Breast epithelium (tissue), 3 donors: ENCODE data around the gene DTNB.

Source experiments
- POLR2AphosphoS5 ChIP-seq, 3 donors: sonication (generic); formaldehyde crosslinking; IDR thresholded peaks; one replicate each; pipeline ENCODE4 v1.6.1; 2017; ENCODE audit warnings: antibody characterized with exemption in 3 of 3
- TF ChIP-seq, protein P1 (sequence below), 3 donors: fragments of 450-650 bp; IDR thresholded peaks; one replicate each; pipeline ENCODE4 v1.5.1; 2016 to 2017; ENCODE audit warnings: antibody characterized with exemption in 3 of 3, mild to moderate bottlenecking in 3 of 3, moderate library complexity in 3 of 3

DNA sequence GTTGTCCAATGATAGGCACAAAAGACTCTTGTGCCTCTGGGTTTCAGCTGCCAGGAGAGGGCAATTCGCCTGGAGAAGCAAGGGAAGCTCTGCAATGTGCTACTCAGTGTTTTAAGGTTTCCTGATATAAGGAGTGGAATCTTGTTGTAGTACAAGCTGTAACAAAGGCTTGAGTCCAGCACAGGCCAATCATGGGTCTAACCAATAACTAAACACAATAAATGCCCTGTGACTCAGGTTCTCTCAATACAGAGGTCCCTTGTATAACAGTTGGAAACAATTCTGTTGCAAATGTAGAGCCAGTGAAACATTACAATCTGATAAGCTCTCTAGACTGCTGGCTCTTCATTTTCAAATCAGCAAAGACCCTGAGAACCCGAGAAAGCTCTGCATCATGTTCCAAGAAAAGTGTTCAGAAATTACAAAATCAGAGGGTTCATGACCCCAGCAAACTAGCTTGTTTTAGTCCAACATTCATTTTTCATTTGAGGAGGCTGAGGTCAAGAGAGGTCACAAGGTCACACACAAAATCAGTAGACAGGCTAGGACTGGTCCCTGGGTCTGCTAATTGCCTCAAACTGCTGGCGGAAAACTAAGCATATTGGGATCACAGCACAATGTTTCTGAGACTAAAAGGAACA lies 272.7 kb downstream of the DTNB start:
- TF ChIP-seq POLR2AphosphoS5 (IDR thresholded peaks at IDR 0.05), result no peak
- TF ChIP-seq, protein P1, sequence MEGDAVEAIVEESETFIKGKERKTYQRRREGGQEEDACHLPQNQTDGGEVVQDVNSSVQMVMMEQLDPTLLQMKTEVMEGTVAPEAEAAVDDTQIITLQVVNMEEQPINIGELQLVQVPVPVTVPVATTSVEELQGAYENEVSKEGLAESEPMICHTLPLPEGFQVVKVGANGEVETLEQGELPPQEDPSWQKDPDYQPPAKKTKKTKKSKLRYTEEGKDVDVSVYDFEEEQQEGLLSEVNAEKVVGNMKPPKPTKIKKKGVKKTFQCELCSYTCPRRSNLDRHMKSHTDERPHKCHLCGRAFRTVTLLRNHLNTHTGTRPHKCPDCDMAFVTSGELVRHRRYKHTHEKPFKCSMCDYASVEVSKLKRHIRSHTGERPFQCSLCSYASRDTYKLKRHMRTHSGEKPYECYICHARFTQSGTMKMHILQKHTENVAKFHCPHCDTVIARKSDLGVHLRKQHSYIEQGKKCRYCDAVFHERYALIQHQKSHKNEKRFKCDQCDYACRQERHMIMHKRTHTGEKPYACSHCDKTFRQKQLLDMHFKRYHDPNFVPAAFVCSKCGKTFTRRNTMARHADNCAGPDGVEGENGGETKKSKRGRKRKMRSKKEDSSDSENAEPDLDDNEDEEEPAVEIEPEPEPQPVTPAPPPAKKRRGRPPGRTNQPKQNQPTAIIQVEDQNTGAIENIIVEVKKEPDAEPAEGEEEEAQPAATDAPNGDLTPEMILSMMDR (IDR thresholded peaks at IDR 0.05), result no peak
